Stimulated activated CD8-positive, alpha-beta memory T cell treated with anti-CD3 and anti-CD28 coated beads, Interleukin-4, amount 100 ng/mL, for 4 hours (primary cell): ENCODE results near the gene AGMO.
"Not testable (repeated sequence)": the region's sequence is repeated elsewhere in the genome, so short reads cannot be mapped to it uniquely, and the experiment has no call there.

Experiments
- DNase-seq, 2 donors: peaks; one replicate each; pipeline ENCODE4 v3.0.0-alpha.2; 2020; ENCODE audit warnings: low read depth in 2 of 2, low spot score in 1 of 2

Gene AGMO

DNA sequence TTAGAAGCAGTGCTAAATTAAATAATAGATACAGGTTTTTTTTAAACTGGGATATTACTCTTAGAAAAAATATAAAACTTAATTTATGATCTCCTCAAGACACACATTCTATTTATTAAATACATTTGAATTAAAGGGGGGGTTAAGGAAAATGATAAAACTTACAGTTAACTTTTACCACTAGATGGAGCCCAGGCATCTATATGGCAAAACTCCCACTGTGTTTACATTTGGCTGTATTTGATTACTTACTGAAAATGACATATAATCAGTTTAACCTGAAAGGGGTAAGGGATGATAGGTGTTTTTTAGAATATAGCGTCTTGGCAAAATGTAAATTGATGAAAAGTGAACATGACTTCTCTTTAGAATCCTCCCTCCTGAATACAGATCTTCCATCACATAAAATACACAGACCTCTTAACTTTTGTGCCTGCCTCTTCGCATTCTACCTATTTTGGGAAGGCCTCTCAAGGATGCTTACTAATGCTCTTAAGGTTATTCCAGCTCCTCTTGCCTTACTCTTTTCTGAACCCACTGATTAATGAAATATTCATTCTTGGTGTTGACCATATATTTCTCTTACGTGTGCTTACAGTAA is 235.7 kb downstream of the AGMO start:
- no peak for DNase-seq

DNA sequence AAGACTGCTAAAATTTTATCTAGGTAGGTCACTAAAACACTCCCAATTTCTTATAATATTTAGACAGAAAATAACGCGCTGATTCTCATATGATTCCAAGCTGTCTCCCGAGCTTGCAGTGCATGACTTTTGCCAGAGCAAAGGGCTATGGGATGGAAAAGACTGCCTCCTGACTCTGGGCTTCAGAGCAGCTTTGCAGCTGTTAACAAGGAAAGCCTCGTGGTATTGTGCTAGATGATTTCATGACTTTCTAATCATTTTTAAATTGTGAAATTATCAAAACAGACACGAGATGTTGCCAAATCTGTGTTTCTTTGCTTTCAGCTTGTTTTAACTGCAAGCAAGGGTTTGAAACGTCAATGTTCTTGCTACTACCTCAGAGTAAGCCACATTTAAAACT is 238.3 kb downstream of the AGMO start:
- DNase-seq = no peak

DNA sequence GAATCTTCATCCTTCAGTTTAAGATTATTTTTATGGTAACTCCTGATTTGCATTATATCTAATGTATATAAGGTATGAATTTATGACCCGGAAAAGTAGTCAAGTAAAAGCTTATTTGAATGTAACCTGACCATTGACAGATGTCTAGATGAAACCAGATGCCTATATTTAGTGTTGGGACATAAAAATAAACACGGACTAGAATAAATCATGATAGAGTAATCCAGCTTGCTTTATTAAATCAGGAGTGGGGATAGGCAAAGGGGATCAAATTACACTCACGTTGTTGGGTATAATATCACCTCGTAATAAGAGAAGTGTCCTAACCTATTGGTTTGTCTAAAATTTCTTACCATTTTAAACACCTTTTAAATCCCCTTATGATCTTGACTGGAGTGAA is 244.6 kb downstream of the AGMO start:
- no peak for DNase-seq

DNA sequence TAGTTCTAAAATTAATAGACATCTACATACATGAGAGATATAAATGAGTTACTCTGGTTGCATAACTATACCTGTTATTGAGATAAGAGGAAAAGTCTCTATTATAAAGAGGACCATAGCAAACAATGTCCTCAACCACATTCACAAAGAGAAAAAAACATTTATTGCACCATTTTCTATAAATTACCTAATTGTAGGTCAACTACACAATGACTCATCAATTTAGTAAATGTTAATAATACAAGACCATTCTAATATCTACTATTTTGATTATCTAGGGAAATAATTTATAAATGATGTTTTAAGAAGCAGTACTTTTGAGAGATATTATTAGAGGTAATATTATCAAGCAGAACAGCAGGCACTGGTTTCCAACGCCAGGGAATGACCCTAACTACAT is 246.1 kb downstream of the AGMO start:
- DNase-seq = no peak

DNA sequence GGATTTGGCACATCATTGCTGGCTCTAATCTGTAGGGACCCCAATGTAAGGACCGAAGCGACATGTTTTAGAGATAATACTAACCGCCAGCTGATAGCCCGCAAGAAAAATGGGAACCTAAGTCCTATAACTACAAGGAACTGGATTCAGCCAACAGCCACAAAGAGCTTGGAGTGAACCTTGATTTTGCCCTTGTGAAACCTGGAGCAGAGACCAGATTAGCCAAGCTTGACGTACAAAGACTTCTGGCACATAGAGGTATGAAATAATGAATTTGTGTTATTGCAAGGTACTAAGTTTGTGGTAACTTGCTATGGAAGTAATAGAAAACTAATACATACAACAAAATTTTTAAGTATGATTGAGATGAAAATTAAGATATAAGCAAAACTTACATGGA is 246.9 kb downstream of the AGMO start:
- no peak for DNase-seq

GRCh38 chr7:15313361-15313760 is 248.5 kb downstream of the AGMO start:
- DNase-seq = no peak

GRCh38 chr7:15309872-15310271 is 251.9 kb downstream of the AGMO start:
- no peak for DNase-seq

- DNase-seq = no peak
Measured at GRCh38 chr7:15308821-15309220, 253.0 kb downstream of the AGMO start.

- no peak for DNase-seq
Measured at GRCh38 chr7:15306296-15306695, 255.5 kb downstream of the AGMO start.

DNA sequence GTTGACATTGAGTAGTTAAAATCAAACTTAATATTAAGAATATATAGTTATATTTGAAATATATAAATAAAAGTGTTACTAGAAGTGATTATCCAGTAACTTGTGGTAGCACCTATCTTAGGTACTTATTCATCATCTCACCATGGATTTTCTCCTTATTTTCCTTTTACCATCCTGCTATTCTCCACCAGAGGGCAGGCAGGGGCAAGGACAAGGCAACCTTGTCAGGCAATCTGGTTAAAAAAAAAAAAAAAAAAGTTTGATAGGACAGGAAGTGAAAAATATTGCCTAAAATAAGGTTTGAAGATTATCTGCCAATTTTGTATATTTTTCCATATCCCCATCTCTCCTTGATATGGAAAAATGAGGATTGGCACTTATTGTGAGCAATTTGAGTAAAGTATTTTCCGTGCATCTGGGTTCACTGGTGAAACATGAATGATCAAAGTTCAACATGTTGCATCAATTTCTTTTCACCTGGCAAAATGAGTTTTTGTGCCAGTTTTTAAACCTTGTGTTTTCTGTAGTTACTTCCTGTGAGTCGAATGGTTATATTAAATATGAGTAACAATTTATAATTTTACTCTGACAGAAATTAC is 256.7 kb downstream of the AGMO start:
- DNase-seq = no peak

DNA sequence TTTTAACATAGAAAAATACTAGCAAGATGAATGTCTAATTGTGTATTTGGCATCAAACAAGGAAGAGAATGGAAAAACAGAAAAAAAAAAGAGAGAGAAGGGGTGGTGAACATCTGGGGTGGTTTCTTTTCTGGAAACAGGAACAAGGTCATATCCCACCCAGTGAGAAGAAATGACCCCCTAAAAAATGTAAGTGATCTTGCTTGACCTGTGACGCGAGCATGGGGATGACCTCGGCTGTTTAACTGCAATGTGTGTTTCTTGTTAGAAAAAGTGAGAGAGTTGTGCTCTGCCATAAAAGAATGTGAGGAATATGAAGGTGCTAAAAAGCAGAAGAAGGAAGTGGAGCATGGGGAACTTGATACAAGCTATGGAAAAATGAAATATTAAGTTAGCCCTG is 258.5 kb downstream of the AGMO start:
- DNase-seq = no peak

DNA sequence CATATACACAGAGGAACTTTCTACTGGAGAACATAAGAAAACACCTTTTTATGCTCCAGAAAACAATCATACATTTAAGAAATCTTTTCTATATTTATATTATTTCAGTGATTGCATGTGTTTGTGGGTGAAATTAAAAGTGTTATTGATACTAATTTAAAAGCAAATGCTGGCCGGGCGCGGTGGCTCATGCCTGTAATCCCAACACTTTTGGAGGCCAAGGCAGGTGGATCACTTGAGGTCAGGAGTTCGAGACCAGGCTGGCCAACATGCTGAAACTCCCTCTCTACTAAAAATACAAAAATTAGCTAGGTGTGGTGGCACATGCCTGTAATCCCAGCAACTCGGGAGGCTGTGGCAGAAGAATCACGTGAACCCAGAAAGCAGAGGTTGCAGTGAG is 260.8 kb downstream of the AGMO start:
- DNase-seq = not testable (repeated sequence)

- DNase-seq = no peak
Measured at GRCh38 chr7:15292138-15292537, 269.7 kb downstream of the AGMO start.

DNA sequence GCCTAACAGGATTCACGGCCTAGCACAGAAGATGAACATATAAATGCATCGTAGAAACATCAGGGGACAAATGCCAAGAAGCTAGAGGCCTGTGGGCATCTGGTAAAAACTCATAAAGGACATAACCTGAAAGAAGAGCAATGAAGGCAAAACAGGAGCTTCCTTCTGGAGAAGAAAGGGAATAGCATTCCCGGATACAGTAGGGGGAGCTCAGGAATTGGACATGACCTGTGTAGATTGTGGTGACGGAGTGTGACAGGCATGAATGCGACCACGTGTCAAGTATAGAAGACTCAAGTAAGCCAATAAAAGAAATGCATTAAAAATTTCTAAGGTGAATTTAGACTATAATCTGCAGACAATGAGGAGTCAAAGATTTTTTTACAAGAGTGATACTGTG is 270.1 kb downstream of the AGMO start:
- DNase-seq = no peak

DNA sequence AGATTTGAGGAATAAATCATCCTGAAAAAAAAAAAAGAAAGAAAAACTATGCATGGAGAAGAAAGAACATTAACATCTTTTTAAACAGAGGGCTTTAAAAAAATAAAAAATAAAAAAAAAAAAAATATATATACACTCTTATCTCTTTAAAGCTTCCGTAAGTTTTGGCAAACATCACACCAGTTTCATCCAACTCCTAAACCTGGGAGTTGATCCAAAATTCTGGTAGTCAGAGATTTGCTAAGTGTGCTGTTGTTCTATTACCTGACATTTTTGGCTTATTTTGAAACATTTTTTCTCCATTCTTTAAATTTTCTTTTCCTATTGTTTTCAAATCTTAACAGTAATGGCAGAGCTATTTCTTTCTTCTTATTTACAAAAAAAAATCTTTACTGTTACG is 273.1 kb downstream of the AGMO start:
- DNase-seq = no peak

GRCh38 chr7:15284396-15284795 is 277.4 kb downstream of the AGMO start:
- no peak for DNase-seq

- DNase-seq = no peak
Measured at GRCh38 chr7:15280078-15280733, 281.6 kb downstream of the AGMO start.

- no peak for DNase-seq
Measured at GRCh38 chr7:15279640-15280039, 282.2 kb downstream of the AGMO start.

DNA sequence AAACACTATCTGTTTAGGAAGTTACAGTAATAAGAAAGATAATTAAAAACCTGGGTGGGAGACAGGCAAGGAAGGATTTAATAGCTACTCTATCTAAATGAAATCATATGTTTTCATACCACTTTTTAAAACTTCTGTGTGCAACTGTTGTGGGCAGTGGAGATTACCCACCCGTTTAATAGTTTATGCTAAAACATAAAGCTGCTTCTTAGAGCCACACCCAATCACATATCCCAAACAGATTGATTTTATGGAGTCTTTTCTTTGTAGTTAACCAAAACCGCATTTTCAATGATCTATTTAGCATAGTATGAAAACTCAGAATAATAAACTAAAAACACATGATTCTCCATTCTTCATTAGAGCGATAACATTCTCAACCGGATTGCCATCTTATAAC is 304.1 kb downstream of the AGMO start:
- DNase-seq = no peak

GRCh38 chr7:15252181-15252580 is 309.6 kb downstream of the AGMO start:
- DNase-seq = no peak

DNA sequence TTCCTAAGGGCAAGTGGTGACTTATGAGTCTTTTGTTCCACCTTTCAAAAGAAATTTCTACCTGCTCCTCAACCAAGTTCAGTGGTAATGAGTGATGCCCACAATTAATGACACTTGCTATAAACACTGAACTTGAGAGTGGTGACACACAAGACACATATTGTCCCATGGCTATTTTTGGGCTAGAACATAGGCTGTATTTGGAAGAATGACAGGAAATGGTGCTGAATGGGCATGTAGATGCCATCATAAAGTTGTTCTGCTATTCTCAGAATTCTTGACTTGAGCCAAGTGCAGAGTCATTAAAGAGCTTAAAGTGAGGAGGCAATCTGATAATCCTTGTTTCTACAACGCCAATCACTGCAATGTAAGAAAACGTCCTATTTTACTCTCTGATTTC is 313.3 kb downstream of the AGMO start:
- no peak for DNase-seq

DNA sequence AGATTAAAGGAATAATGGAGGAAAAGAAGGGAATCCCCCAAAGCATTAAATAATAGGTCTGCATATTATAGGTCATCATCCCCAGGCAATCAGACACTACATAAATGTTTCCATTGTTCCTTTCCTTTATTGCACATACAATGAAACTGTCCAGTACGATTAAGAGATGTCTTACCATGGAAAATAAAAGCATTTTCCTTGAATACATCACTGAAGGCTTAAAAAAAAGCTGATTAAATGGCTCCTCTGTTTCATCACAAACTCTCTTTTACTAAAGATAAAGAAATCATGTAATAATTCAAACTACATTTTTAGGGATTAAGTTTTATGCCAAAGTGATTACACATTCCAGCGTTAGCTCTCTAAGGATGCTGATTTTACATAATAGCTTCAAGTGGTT is 316.0 kb downstream of the AGMO start:
- no peak for DNase-seq

GRCh38 chr7:15239801-15240200 is 322.0 kb downstream of the AGMO start:
- DNase-seq = no peak
